ENCODE results near the gene NEURL1B. TPM values are rescaled to one million over a fixed set of nuclear protein-coding genes. Genes with fewer than 3 reads are reported as not detected.

Gene NEURL1B
- total and polyA plus RNA-seq, 5 donors: 13.2 to 23.1 (median 17.7) TPM

DNA sequence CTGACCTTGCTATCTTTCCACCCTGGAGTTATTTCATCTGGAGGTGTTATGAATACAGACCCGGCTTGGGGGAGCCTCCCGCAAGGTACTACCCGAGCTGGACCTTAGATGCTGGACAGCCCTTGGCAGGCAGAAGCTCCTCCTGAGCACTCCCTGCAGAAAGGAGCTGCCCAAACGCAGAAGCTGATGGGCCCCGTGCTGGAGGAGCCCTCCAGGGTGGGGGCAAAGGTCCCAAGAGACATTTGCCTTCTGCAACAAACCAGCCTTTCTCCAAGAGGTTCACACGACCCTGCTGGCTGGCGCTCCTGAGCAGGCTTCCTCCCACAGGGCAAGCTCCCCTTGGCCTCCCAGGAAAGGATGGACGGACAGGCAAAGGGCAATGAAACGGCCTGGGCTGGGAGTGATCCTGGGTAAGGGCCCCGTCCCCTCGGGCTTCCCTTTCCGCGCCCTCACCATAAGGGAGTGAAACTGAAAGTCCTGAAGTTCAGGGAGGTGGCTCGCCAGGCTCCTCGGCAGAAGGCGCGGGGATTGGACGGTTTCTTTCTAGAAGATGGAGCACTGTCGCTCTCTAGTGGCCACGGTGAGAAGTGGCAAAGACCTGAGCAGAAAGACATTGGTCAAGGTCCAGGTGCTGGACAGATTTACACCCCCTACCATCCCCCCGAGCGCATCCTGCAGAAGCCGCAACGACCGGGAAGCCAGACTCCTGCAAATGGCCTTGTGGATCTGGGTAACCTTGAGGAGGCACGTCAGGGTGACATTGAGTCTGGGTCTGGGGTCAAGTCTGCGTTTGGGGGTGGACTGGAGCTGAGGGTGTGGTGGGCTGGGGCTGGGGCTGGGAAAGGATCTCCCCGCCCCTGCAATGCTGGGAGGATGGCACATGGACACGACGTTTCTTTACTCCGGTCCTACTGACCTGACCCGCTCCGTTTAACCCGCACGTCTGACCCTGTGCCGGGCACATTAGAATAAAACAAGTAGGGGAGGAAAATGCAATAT, 56.4 kb downstream of the NEURL1B start:
- intact Hi-C loops (cut with DNase I): loop anchor here (1.0 to 10.0 kb wide), 5 partner anchors 35 to 235 kb away; partner anchors contain the start of gene NEURL1B (in 3 of the 4)

DNA sequence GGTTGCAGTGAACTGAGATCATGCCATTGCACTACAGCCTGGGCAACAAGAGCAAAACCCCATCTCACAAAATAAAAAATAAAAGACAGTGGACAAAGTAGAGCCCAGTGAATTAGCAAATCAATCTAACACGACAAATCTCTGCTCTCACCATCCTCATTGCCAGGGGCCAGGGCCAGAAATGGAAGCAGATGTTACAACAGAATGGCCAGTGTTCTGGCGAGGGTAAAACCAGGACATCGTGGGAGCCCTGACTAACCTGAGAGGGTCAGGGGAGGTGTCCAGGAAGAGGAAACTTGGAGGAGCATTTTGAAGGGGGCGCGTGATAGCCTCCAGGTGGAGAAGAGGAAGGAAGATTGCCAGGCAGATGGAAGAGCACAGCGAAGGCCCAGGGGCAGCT, 58.4 kb downstream of the NEURL1B start:
- peak overlapping the region; percentile 43 for H3K27ac ChIP-seq (ENCODE audit: low read length)
- no peaks in the 10 kb centered on the region for H3K27me3 ChIP-seq (ENCODE audit: control insufficient read depth, insufficient read depth)
- peak in 2 of 3 donors; percentile 39 to 64 for DNase-seq
- 61% methylated on average over 6 of the region's 6 CpGs for WGBS
- H3K9me3 ChIP-seq (ENCODE audit: control insufficient read depth, low read length): no peaks in the 10 kb centered on the region
- H3K4me1 ChIP-seq (ENCODE audit: control insufficient read depth, insufficient read depth, low read length): peaks cover 5% of the 10 kb centered on the region
- H3K4me3 ChIP-seq (ENCODE audit: low read length): no peak overlapping the region
- ATAC-seq: no peak
- intact Hi-C loops (cut with DNase I): loop anchor here (5.0 to 10.0 kb wide), 3 partner anchors 37 to 237 kb away; partner anchors contain the start of gene NEURL1B (in 3 of the 4)

More for the DNA sequence above, 56.4 kb downstream of the NEURL1B start:
- Histone ChIP-seq H3K27ac (ENCODE audit: low read length) (peak overlapping the region; percentile 24), H3K9me3 (ENCODE audit: control insufficient read depth, low read length) (no peaks in the 10 kb centered on the region), H3K27me3 (ENCODE audit: control insufficient read depth, insufficient read depth) (no peaks in the 10 kb centered on the region), H3K4me3 (ENCODE audit: low read length) (peak overlapping the region; percentile 21), H3K4me1 (ENCODE audit: control insufficient read depth, insufficient read depth, low read length) (peaks cover 5% of the 10 kb centered on the region)
- ATAC-seq (peak; percentile 76 to 77), DNase-seq (peak; percentile 90 to 95 (median 94))
- WGBS: 18% methylated on average over 36 of the region's 36 CpGs

DNA sequence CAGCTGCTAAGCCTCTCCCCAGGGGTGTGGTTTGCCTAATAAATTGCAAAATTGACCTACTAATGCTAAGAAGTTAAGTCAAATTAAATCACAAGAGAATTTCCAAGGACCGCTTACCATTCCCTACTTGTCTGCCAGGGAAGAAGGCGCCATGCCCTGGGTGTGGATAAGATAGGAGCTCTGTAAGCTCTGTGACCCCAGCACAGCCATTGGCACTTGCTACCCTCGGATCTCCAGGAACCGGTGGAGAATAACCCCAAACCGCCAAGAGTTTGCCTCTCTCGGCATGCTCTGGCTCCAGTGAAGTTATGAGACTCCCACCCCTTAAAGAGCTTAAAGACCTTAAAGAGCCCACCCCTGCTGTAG, 58.9 kb downstream of the NEURL1B start:
- ATAC-seq (peak; percentile 2), DNase-seq (peak; percentile 72 to 79 (median 79))
- H3K27ac ChIP-seq (ENCODE audit: low read length): peak overlapping the region; percentile 54
- H3K9me3 ChIP-seq (ENCODE audit: control insufficient read depth, low read length): no peaks in the 10 kb centered on the region
- H3K4me1 ChIP-seq (ENCODE audit: control insufficient read depth, insufficient read depth, low read length): peaks cover 5% of the 10 kb centered on the region
- intact Hi-C loops (cut with DNase I): loop anchor here (5.0 to 10.0 kb wide), 4 partner anchors 38 to 585 kb away; partner anchors contain the start of gene NEURL1B (in 3 of the 4)
- H3K27me3 ChIP-seq (ENCODE audit: control insufficient read depth, insufficient read depth): no peaks in the 10 kb centered on the region
- H3K4me3 ChIP-seq (ENCODE audit: low read length): no peak overlapping the region
- 39% methylated on average over 6 of the region's 6 CpGs for WGBS

DNA sequence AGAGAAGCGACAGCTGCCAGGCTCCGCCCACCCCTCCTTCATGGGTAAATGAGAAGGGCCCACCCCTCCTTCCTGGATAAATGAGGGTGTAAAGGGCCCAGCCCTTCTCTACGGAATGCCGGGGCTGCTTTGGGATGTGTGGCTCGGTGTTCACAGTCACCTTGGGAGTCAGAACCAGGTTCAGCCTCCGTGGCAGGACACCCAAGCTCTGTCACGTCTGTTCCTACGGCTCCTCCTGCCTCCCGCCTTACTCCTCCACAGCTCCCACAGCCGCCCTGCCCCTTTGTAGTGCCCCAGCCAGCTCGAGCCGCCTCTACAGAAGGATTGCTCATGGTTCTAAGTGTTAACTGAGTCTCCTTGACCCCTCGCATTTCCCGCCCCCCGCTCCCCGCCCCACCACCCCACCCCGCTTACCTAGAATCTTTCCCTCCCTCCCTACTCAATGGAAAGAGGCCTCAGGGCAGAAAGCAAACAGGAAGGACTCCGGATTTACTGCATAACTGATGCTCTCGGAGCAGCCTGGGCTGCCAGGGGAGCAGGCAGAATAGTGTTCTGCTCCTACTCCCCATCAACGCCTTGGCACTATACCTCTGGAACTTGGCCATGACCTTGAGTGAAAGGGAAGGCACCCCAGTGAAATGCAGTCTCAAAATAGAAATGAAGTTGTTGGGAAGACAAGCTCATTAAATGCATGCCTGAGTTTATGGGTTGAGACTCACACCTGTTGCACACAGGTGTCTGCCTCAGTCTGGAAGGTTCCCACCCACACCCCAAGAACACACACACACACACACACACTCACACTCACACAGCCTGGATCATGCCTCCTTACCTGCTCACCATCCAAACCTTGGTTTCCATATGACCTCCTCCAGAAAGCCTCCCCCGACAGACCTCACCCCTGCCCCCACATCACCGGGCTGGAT, 59.6 kb downstream of the NEURL1B start:
- WGBS: 29% methylated on average over 22 of the region's 22 CpGs
- ATAC-seq: peak; percentile 9 to 15
- Histone ChIP-seq H3K27ac (ENCODE audit: low read length) (peak overlapping the region; percentile 54), H3K4me3 (ENCODE audit: low read length) (no peak overlapping the region), H3K9me3 (ENCODE audit: control insufficient read depth, low read length) (no peaks in the 10 kb centered on the region), H3K27me3 (ENCODE audit: control insufficient read depth, insufficient read depth) (no peaks in the 10 kb centered on the region), H3K4me1 (ENCODE audit: control insufficient read depth, insufficient read depth, low read length) (peaks cover 5% of the 10 kb centered on the region)
- intact Hi-C loops (cut with DNase I): loop anchor here in 1 of 4 donors (10.0 kb wide), 1 partner anchor 584 kb away; no protein-coding TSS in a partner anchor
- DNase-seq: peak; percentile 55 to 82 (median 74)

DNA sequence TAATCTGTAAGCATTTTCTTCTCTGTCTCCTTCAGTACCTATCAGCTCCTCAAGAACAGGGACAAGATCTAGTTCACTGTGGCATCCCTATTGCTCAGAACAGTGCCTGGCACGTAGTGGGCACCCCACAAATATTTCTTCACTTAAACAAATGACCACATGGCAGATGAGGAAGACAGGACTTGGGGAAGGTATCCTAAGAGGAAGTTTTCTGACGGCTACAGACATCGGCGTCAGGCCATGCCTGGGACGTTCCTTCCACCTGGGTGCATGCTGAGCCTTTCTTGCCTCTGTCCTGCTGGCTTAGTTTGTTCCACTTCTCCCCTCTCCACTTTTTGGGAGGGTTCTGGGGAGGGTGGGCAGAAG, 60.2 kb downstream of the NEURL1B start:
- intact Hi-C loops (cut with DNase I): loop anchor here in 1 of 4 donors (10.0 kb wide), 1 partner anchor 584 kb away; no protein-coding TSS in a partner anchor
- peak in 2 of 3 donors; percentile 7 to 31 for DNase-seq
- H3K4me3 ChIP-seq (ENCODE audit: low read length): no peak overlapping the region
- no peaks in the 10 kb centered on the region for H3K9me3 ChIP-seq (ENCODE audit: control insufficient read depth, low read length)
- no peak overlapping the region for H3K27ac ChIP-seq (ENCODE audit: low read length)
- H3K4me1 ChIP-seq (ENCODE audit: control insufficient read depth, insufficient read depth, low read length): peaks cover 5% of the 10 kb centered on the region
- no peak for ATAC-seq
- 78% methylated on average over 5 of the region's 5 CpGs for WGBS
- no peaks in the 10 kb centered on the region for H3K27me3 ChIP-seq (ENCODE audit: control insufficient read depth, insufficient read depth)

DNA sequence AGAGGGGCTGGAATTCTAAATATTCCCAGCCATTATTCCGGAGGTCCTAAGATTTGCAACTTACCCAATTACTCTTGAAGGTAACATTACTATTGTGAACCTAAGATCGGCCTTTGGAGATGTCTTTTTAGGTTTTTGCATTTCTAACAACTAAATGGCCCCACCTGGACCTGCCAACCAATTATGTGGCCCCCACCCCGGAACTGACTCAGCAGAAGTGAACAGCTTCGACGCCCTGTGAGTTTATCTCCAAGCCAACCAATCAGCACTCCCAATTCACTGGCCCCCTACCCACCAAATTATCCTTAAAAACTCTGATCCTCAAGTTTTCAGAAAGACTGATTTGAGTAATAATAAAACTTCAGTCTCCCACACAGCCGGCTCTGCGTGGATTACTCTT, 62.9 kb downstream of the NEURL1B start:
- 92% methylated on average over 7 of the region's 7 CpGs for WGBS
- H3K4me1 ChIP-seq (ENCODE audit: control insufficient read depth, insufficient read depth, low read length): no peaks in the 10 kb centered on the region
- DNase-seq: peak in 2 of 3 donors; percentile 2 to 28
- H3K27me3 ChIP-seq (ENCODE audit: control insufficient read depth, insufficient read depth): no peaks in the 10 kb centered on the region
- no peak for ATAC-seq
- H3K27ac ChIP-seq (ENCODE audit: low read length): no peak overlapping the region
- H3K4me3 ChIP-seq (ENCODE audit: low read length): no peak overlapping the region
- no peaks in the 10 kb centered on the region for H3K9me3 ChIP-seq (ENCODE audit: control insufficient read depth, low read length)
- intact Hi-C loops (cut with DNase I): loop anchor here in 1 of 4 donors (10.0 kb wide), 1 partner anchor 581 kb away; no protein-coding TSS in a partner anchor

DNA sequence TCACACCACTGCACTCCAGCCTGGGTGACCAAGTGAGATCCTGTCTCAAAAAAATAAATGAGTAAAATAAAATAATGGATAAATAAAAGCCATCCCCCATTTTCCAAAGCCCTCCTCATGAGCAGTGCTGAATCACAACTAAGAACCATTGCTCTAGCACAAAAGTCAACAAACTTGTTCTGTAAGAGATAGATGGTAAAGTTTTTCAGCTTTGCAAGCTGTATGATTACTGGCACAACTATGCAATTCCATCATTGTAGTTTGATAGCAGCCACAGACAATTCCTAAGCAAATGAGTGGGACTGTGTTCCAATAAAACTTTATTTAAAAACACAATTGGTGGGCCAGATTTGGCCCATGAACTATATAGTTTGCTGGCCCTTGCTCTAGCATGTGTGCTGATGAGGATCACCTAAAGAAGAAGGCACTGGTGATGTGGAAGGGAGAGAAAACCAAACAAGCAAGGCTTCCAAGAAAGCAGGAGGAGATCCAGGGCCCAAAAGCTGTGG, 64.6 kb downstream of the NEURL1B start:
- no peak overlapping the region for H3K4me3 ChIP-seq (ENCODE audit: low read length)
- no peak overlapping the region for H3K27ac ChIP-seq (ENCODE audit: low read length)
- no peak for ATAC-seq
- intact Hi-C loops (cut with DNase I): loop anchor here in 1 of 4 donors (10.0 kb wide), 1 partner anchor 579 kb away; no protein-coding TSS in a partner anchor
- no peaks in the 10 kb centered on the region for H3K27me3 ChIP-seq (ENCODE audit: control insufficient read depth, insufficient read depth)
- H3K4me1 ChIP-seq (ENCODE audit: control insufficient read depth, insufficient read depth, low read length): no peaks in the 10 kb centered on the region
- no peaks in the 10 kb centered on the region for H3K9me3 ChIP-seq (ENCODE audit: control insufficient read depth, low read length)
- DNase-seq: no peak

DNA sequence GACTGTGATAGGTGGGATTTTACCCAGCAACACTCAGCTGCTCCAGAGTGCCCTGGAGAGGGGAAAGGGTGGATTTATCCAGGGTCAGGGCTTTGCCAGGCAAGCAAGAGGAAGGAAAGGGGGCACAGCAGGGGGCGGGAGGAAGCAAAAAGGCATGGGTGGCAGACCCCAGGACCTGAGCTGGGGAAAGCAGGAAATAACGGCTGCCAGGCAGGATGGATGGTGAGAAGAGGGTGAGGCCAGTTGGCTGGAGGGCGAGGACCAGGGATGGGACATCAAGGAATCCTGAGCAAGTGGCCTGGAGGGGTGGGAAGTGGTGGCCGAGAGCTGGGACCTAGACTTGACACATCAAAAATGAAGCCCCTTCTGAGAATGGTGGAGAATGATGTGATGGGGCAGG, 65.7 kb downstream of the NEURL1B start:
- intact Hi-C loops (cut with DNase I): loop anchor here in 1 of 4 donors (10.0 kb wide), 1 partner anchor 578 kb away; no protein-coding TSS in a partner anchor
- H3K9me3 ChIP-seq (ENCODE audit: control insufficient read depth, low read length): no peaks in the 10 kb centered on the region
- WGBS: 58% methylated on average over 4 of the region's 4 CpGs
- no peak overlapping the region for H3K27ac ChIP-seq (ENCODE audit: low read length)
- peak; percentile 7 to 14 for ATAC-seq
- H3K4me3 ChIP-seq (ENCODE audit: low read length): no peak overlapping the region
- H3K4me1 ChIP-seq (ENCODE audit: control insufficient read depth, insufficient read depth, low read length): no peaks in the 10 kb centered on the region
- H3K27me3 ChIP-seq (ENCODE audit: control insufficient read depth, insufficient read depth): no peaks in the 10 kb centered on the region
- DNase-seq: peak in 1 of 3 donors; percentile 11

DNA sequence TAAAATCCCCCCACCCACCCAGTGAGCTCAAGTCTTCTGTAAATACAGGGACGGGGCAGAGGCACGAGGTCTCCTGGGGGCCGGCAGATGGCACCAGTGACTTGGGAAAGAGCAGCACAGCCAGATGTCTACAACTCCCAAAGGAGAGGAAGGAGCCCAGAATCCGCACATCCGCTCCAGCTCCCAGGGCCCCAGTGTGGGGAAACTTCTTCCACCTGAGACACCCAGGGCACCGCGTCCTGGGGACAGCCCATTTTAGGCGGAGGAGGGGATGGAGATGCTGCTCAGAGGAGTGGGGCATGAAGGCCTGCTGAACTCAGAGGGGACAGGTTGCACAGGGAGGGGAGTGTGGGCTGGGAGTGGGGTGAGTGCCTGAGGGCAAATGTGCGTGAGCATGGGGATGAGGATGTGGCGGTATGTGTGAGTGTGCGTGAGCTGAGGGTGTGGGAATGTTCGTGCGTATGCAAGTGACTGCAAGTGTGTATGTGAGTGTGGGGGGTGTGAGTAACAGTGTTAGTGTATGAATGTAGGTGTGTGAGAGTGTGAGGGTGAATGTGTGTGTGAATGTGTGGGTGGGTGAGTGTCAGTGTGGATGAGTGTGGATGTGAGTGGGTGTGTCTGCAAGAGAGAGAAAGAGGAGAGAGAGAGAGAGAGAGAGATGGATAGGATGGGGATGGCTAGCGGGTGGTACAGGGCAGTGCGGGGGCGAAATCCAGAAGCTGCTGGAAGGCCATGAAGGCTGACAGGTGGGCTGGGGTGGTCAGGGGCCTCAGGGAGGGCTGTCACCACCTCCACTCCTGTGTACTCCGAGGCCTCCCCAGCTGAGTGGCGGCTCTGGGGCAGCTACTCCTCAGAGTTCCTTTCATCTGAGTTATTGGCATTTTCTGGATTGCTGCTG, 66.5 kb downstream of the NEURL1B start:
- intact Hi-C loops (cut with DNase I): loop anchor here in 1 of 4 donors (10.0 kb wide), 1 partner anchor 577 kb away; no protein-coding TSS in a partner anchor
- Histone ChIP-seq H3K4me3 (ENCODE audit: low read length) (no peak overlapping the region), H3K27me3 (ENCODE audit: control insufficient read depth, insufficient read depth) (no peaks in the 10 kb centered on the region), H3K9me3 (ENCODE audit: control insufficient read depth, low read length) (no peaks in the 10 kb centered on the region), H3K4me1 (ENCODE audit: control insufficient read depth, insufficient read depth, low read length) (no peaks in the 10 kb centered on the region), H3K27ac (ENCODE audit: low read length) (no peak overlapping the region)
- 51% methylated on average over 18 of the region's 18 CpGs for WGBS
- DNase-seq (peak; percentile 55 to 76 (median 68)), ATAC-seq (peak; percentile 67 to 74)
